Activated CD8-positive, alpha-beta memory T cell treated with anti-CD3 and anti-CD28 coated beads, Interleukin-2, amount 50 U/mL, for 4 hours (primary cell): ENCODE measurements around the gene SMIM12.

Source experiments
- DNase-seq: peaks from one replicate; pipeline ENCODE4 v3.0.0-alpha.2; 2020

SMIM12 gene

GRCh38 chr1:34859446-34860200 lies at the start of gene SMIM12:
Gene SMIM12 (minus strand): TSS chr1:34859749. CDS start chr1:34855977, 3,772 bp downstream.
- peak; percentile 92 for DNase-seq

GRCh38 chr1:34908369-34908768 lies 48.8 kb upstream of the SMIM12 start:
- DNase-seq, result no peak

GRCh38 chr1:34907487-34908090 lies 48.0 kb upstream of the SMIM12 start:
- DNase-seq, result no peak

GRCh38 chr1:34906756-34907155 lies 47.2 kb upstream of the SMIM12 start:
- DNase-seq, result no peak

- no peak for DNase-seq
These were observed 46.7 kb upstream of the SMIM12 start for GRCh38 chr1:34906222-34906621.

GRCh38 chr1:34905098-34905459 lies 45.5 kb upstream of the SMIM12 start:
- no peak for DNase-seq

GRCh38 chr1:34904236-34905097 lies 44.9 kb upstream of the SMIM12 start:
- no peak for DNase-seq

- DNase-seq, result no peak
These were observed 42.4 kb upstream of the SMIM12 start for GRCh38 chr1:34901919-34902318.

GRCh38 chr1:34900775-34901502 lies 41.4 kb upstream of the SMIM12 start:
- DNase-seq, result no peak

- no peak for DNase-seq
These were observed 40.4 kb upstream of the SMIM12 start for GRCh38 chr1:34899906-34900305.

GRCh38 chr1:34899471-34899870 lies 39.9 kb upstream of the SMIM12 start:
- no peak for DNase-seq

- DNase-seq, result no peak
These were observed 38.8 kb upstream of the SMIM12 start for GRCh38 chr1:34898330-34898761.

GRCh38 chr1:34896612-34897011 lies 37.1 kb upstream of the SMIM12 start:
- DNase-seq, result no peak

- no peak for DNase-seq
These were observed 30.2 kb upstream of the SMIM12 start for GRCh38 chr1:34889705-34890104.

GRCh38 chr1:34887593-34887992 lies 28.0 kb upstream of the SMIM12 start:
- DNase-seq, result no peak

GRCh38 chr1:34885405-34886247 lies 26.1 kb upstream of the SMIM12 start:
- DNase-seq, result peak; percentile 60

- no peak for DNase-seq
These were observed 25.4 kb upstream of the SMIM12 start for GRCh38 chr1:34884961-34885360.

- no peak for DNase-seq
These were observed 25.0 kb upstream of the SMIM12 start for GRCh38 chr1:34884536-34884935.

- DNase-seq, result no peak
These were observed 19.7 kb upstream of the SMIM12 start for GRCh38 chr1:34879230-34879629.

- no peak for DNase-seq
These were observed 16.9 kb upstream of the SMIM12 start for GRCh38 chr1:34876406-34876805.

GRCh38 chr1:34874296-34874952 lies 14.9 kb upstream of the SMIM12 start:
- DNase-seq, result no peak

- no peak for DNase-seq
These were observed 12.6 kb upstream of the SMIM12 start for GRCh38 chr1:34872133-34872503.
